SK-N-MC (cell line): ENCODE data around the gene FTCD.
"Not testable (repeated sequence)": the region's sequence is repeated elsewhere in the genome, so short reads cannot be mapped to it uniquely, and the experiment has no call there.

Experiments used
- DNase-seq: peaks from one replicate; pipeline ENCODE4 v3.0.0-alpha.2; 2011; ENCODE audit warnings: low read depth, low spot score
- H3K27ac ChIP-seq: fragments of 200-600 bp; sonication (generic); 2 replicates; pipeline ENCODE4 v1.5.1; 2016; ENCODE audit warnings: mixed run types
- H3K36me3 ChIP-seq: fragments of 200-600 bp; sonication (generic); 2 replicates; pipeline ENCODE4 v1.6.1; 2017; ENCODE audit warnings: antibody characterized with exemption, low read length, mixed read lengths; ENCODE audit not compliant: insufficient read depth
- H3K4me3 ChIP-seq: fragments of 200-600 bp; sonication (generic); 2 replicates; pipeline ENCODE4 v1.5.1; 2016
- H3K9ac ChIP-seq: fragments of 200-600 bp; sonication (generic); 2 replicates; pipeline ENCODE4 v1.8.0; 2017; ENCODE audit warnings: mixed run types, mixed read lengths; ENCODE audit not compliant: insufficient read length
- H3K9me3 ChIP-seq: fragments of 200-600 bp; sonication (generic); 2 replicates; pipeline ENCODE4 v1.6.1; 2017; ENCODE audit warnings: low read depth, mild to moderate bottlenecking, antibody characterized with exemption, low read length, moderate library complexity, mixed read lengths
- EZH2 ChIP-seq: fragments of 200-600 bp; sonication (generic); IDR thresholded peaks from one replicate; pipeline ENCODE4 v1.6.1; 2017; ENCODE audit warnings: antibody characterized with exemption
- FOXP2 ChIP-seq: optimal IDR thresholded peaks from 2 replicates; pipeline ENCODE3; 2011; ENCODE audit warnings: mild to moderate bottlenecking, moderate library complexity; ENCODE audit not compliant: insufficient read depth; ENCODE audit errors: extremely low read length, control extremely low read depth
- POLR2AphosphoS5 ChIP-seq: IDR thresholded peaks from 2 replicates; pipeline ENCODE4 v1.6.1; 2012; ENCODE audit warnings: mild to moderate bottlenecking, low read depth, low read length, borderline replicate concordance

Gene FTCD, protein sequence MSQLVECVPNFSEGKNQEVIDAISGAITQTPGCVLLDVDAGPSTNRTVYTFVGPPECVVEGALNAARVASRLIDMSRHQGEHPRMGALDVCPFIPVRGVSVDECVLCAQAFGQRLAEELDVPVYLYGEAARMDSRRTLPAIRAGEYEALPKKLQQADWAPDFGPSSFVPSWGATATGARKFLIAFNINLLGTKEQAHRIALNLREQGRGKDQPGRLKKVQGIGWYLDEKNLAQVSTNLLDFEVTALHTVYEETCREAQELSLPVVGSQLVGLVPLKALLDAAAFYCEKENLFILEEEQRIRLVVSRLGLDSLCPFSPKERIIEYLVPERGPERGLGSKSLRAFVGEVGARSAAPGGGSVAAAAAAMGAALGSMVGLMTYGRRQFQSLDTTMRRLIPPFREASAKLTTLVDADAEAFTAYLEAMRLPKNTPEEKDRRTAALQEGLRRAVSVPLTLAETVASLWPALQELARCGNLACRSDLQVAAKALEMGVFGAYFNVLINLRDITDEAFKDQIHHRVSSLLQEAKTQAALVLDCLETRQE

GRCh38 chr21:46155514-46156377 is at the start of gene FTCD:
Gene FTCD, minus strand, starts transcription at chr21:46155579. Its CDS starts 56 bp downstream, at chr21:46155523.
- no peaks in the 10 kb centered on the region for H3K9me3 ChIP-seq
- H3K9ac ChIP-seq, result no peak within 1 kb of the TSS
- no peak for DNase-seq
- H3K27ac ChIP-seq, result no peak within 1 kb of the TSS
- no peak within 1 kb of the TSS for H3K4me3 ChIP-seq
- TF ChIP-seq EZH2 (no peak), FOXP2 (no peak), POLR2AphosphoS5 (no peak)
- no peaks in the 10 kb centered on the region for H3K36me3 ChIP-seq

DNA sequence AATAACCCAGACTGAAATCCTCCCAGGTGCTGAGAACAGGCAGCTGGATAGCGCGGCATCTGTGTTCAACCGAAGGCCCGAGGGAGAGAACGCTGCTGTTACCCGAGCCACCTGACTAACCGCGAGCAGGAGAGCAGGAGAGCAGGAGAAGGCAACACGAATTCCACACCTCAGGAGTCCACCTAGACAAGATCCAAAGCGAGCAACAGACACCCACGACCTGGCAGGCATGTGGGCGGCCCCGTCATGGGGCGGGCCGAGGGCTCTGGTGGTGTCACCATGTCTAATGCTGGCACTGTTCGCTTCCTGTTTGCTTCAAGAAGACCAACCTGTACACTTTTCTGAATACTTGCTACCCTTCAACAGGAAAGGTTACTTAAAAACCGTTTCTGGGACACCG is 49.8 kb upstream of the FTCD start:
- Histone ChIP-seq H3K27ac (no peak overlapping the region), H3K4me3 (no peak overlapping the region), H3K9ac (no peak overlapping the region), H3K36me3 (peaks cover 70% of the 10 kb centered on the region), H3K9me3 (no peaks in the 10 kb centered on the region)
- DNase-seq, result no peak
- TF ChIP-seq POLR2AphosphoS5, result no peak

GRCh38 chr21:46203203-46203600 is 47.8 kb upstream of the FTCD start:
- H3K9ac ChIP-seq, result no peak overlapping the region
- TF ChIP-seq FOXP2, result no peak
- TF ChIP-seq EZH2, result no peak
- TF ChIP-seq POLR2AphosphoS5, result no peak
- no peak overlapping the region for H3K4me3 ChIP-seq
- H3K27ac ChIP-seq, result no peak overlapping the region
- peaks cover 77% of the 10 kb centered on the region for H3K36me3 ChIP-seq
- H3K9me3 ChIP-seq, result no peaks in the 10 kb centered on the region
- DNase-seq, result no peak

- no peak for DNase-seq
- peaks cover 80% of the 10 kb centered on the region for H3K36me3 ChIP-seq
- H3K27ac ChIP-seq, result no peak overlapping the region
These were observed 47.3 kb upstream of the FTCD start for GRCh38 chr21:46202592-46203202.

GRCh38 chr21:46200877-46201803 is 45.8 kb upstream of the FTCD start:
- H3K4me3 ChIP-seq, H3K27ac ChIP-seq, DNase-seq, H3K9ac ChIP-seq, H3K9me3 ChIP-seq: not testable (repeated sequence)
- peaks cover 77% of the 10 kb centered on the region for H3K36me3 ChIP-seq

More at GRCh38 chr21:46202592-46203202, 47.3 kb upstream of the FTCD start:
- TF ChIP-seq POLR2AphosphoS5, result no peak
- no peak for TF ChIP-seq FOXP2
- TF ChIP-seq EZH2, result no peak
- no peak overlapping the region for H3K4me3 ChIP-seq
- no peaks in the 10 kb centered on the region for H3K9me3 ChIP-seq
- no peak overlapping the region for H3K9ac ChIP-seq

DNA sequence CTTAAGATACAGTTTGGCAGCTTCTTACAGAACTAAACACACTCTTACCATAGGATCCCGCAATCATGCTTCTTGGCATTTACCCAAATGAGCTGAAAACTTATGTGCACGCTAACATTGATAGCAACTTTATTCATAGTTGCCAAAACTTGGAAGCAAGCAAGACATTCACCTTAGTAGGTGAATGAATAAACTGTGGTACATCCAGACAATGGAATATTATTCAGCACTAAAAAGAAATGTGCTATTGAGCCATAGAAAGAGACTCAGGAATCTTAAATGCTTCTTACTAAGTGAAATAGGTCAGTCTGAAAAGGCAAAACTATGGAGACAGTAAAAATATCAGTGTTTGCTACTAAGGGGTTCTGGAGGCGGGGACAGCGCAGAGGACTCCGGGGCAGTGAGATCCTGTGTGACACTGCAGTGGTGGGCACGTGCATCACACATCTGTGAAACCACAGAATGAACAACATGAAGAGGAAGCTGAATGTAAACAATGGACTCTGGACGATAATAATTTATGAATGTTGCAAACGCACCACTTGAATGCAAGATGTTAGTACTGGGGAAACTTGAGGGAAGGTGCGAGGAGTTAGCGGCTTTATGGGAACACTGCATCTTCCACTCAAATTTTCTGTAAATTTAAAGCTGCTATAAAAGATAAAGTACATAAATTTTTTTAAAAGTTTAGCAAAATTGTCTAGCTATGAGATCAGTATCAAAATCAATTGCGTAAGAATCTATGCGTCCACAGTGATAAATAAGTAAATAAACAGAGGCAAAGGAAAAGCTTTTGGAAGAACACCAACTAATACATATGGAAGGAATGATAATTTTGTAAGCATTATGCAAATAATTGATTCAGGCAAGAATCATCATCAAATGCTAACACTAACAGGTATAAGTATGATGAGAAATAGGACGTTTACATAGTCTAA is 44.3 kb upstream of the FTCD start:
- Histone ChIP-seq H3K9ac (no peak overlapping the region), H3K36me3 (peaks cover 77% of the 10 kb centered on the region), H3K9me3 (no peaks in the 10 kb centered on the region), H3K27ac (no peak overlapping the region), H3K4me3 (no peak overlapping the region)
- TF ChIP-seq FOXP2 (no peak), POLR2AphosphoS5 (no peak), EZH2 (no peak)
- no peak for DNase-seq

DNA sequence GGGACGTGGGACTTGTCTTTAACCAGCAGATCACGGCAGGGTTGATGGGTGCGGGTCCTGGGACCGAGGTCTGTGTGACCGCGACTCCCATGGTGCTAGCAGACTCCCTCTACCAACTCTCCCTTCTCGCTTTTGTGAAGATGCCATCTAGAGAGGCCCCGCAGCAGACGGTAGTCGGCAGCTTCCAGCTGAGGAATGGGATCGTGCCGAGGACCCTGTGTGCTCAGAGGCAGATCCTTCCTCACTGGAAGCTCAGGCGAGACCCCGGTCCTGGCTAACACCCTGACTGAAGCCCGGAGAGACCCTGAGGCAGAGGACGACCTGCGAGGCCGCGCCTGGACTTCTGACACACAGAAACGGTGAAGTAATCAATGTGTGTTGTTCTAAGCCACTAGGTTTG is 41.4 kb upstream of the FTCD start:
- no peak overlapping the region for H3K27ac ChIP-seq
- no peak overlapping the region for H3K4me3 ChIP-seq
- H3K9me3 ChIP-seq, result no peaks in the 10 kb centered on the region
- DNase-seq, result no peak
- peaks cover 78% of the 10 kb centered on the region for H3K36me3 ChIP-seq
- no peak overlapping the region for H3K9ac ChIP-seq
- TF ChIP-seq EZH2 (no peak), POLR2AphosphoS5 (no peak), FOXP2 (no peak)
